IPS DF 4.7 (cell line): ENCODE data around the gene STRBP.
"Not testable (repeated sequence)": the region's sequence is repeated elsewhere in the genome, so short reads cannot be mapped to it uniquely, and the experiment has no call there.

Experiments used
- DNase-seq: peaks from one replicate; pipeline ENCODE4 v3.0.0-alpha.2; 2013; ENCODE audit warnings: low spot score; ENCODE audit errors: extremely low read depth

STRBP gene

GRCh38 chr9:123250504-123250903 is 17.9 kb downstream of the STRBP start:
- DNase-seq = no peak

- not testable (repeated sequence) for DNase-seq
These were observed 19.2 kb downstream of the STRBP start for GRCh38 chr9:123249162-123249561.

GRCh38 chr9:123248630-123249029 is 19.8 kb downstream of the STRBP start:
- no peak for DNase-seq

GRCh38 chr9:123246534-123246933 is 21.9 kb downstream of the STRBP start:
- no peak for DNase-seq

GRCh38 chr9:123239726-123240125 is 28.7 kb downstream of the STRBP start:
- DNase-seq = no peak

- DNase-seq = no peak
These were observed 30.0 kb downstream of the STRBP start for GRCh38 chr9:123238365-123238764.

GRCh38 chr9:123237220-123237619 is 31.2 kb downstream of the STRBP start:
- DNase-seq = no peak

- no peak for DNase-seq
These were observed 32.9 kb downstream of the STRBP start for GRCh38 chr9:123235448-123235847.

- DNase-seq = no peak
These were observed 33.5 kb downstream of the STRBP start for GRCh38 chr9:123234853-123235252.

GRCh38 chr9:123232332-123232731 is 36.1 kb downstream of the STRBP start:
- DNase-seq = no peak

GRCh38 chr9:123231421-123231820 is 37.0 kb downstream of the STRBP start:
- no peak for DNase-seq

GRCh38 chr9:123228967-123229366 is 39.4 kb downstream of the STRBP start:
- no peak for DNase-seq

- no peak for DNase-seq
These were observed 42.4 kb downstream of the STRBP start for GRCh38 chr9:123225995-123226394.

- DNase-seq = peak; percentile 49
These were observed 43.0 kb downstream of the STRBP start for GRCh38 chr9:123225374-123225813.

GRCh38 chr9:123220127-123220526 is 48.3 kb downstream of the STRBP start:
- DNase-seq = no peak

- no peak for DNase-seq
These were observed 49.6 kb downstream of the STRBP start for GRCh38 chr9:123218831-123219230.

GRCh38 chr9:123217128-123217654 is 51.2 kb downstream of the STRBP start:
- DNase-seq = no peak

- DNase-seq = no peak
These were observed 52.1 kb downstream of the STRBP start for GRCh38 chr9:123216251-123216797.

GRCh38 chr9:123211081-123211480 is 57.3 kb downstream of the STRBP start:
- DNase-seq = no peak

GRCh38 chr9:123208626-123209174 is 59.7 kb downstream of the STRBP start:
- no peak for DNase-seq

- no peak for DNase-seq
These were observed 62.3 kb downstream of the STRBP start for GRCh38 chr9:123206065-123206464.

GRCh38 chr9:123201083-123201482 is 67.3 kb downstream of the STRBP start:
- DNase-seq = no peak

- DNase-seq = not testable (repeated sequence)
These were observed 67.9 kb downstream of the STRBP start for GRCh38 chr9:123200469-123200868.
